Measurements from ENCODE around the gene SYMPK. TPM values are rescaled to one million over a fixed set of nuclear protein-coding genes. Genes with fewer than 3 reads are reported as not detected.

The SYMPK gene
- total RNA-seq, 1 experiment from 2014 or later: 47.7 TPM

DNA sequence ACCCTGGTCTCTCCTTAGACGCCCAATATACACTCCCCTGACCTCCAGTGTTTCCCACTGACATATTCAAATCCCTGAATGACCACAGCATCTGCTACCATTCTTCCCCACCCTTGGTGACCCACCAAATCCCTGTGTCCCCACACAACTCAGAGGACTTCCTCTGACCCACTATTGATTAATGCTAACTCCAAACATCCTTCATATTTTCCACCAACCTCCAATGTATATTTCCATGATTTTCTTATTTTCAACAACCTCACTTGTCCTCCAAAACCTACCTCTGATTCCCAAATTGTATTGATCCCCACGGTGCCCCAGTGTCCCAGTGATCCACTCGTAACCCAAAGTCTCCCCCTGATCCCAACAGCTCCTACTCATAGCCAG, 69.8 kb downstream of the SYMPK start:
- POLR2A ChIA-PET: interaction anchor here (0.7 to 1.0 kb wide), 3 partner anchors 10 to 476 kb away, joined by 5 to 6 read pairs (median 5); no protein-coding TSS in a partner anchor
- Histone ChIP-seq H3K9me3 (ENCODE audit: control insufficient read depth, insufficient read depth, low read depth, low read length) (no peaks in the 10 kb centered on the region), H3K4me3 (ENCODE audit: low read depth in 2 of 2, low read length in 2 of 2) (peak overlapping the region in 1 of 2 experiments; percentile 33; a peak in 1 of 4 replicates), H3K27ac (ENCODE audit: low read length) (no peak overlapping the region), H3K27me3 (ENCODE audit: control insufficient read depth, insufficient read depth, low read length) (no peaks in the 10 kb centered on the region), H3K36me3 (ENCODE audit: control insufficient read depth, insufficient read depth, low read length) (peaks cover 5% of the 10 kb centered on the region), H3K4me1 (ENCODE audit: control insufficient read depth, insufficient read depth, low read length) (no peaks in the 10 kb centered on the region)
- intact Hi-C loops (cut with micrococcal nuclease; ENCODE audit: unreplicated experiment) (no loop called here), in situ Hi-C loops (cut with HindIII; ENCODE audit: low pct_unique_long_range_greater_than_20kb, low sequenced_read_pairs) (no loop called here)
- CTCF ChIA-PET: interaction anchor here (0.6 to 0.7 kb wide), 2 partner anchors 156 to 316 kb away, joined by 3 to 4 read pairs; no protein-coding TSS in a partner anchor
- no peak; the same call in 1 of the 2 replicates for ATAC-seq
- no peak for DNase-seq (ENCODE audit: low read depth, low spot score)
- TF ChIP-seq POLR2AphosphoS5 (IDR thresholded peaks at IDR 0.05; ENCODE audit: low read depth, low read length) (no peak), TCF7L2 (IDR thresholded peaks at IDR 0.05; ENCODE audit: low read depth, low read length) (no peak), SIN3A (IDR thresholded peaks at IDR 0.05; ENCODE audit: borderline replicate concordance, insufficient read depth, low read depth, low read length) (no peak)
- TF ChIP-seq, protein P1, sequence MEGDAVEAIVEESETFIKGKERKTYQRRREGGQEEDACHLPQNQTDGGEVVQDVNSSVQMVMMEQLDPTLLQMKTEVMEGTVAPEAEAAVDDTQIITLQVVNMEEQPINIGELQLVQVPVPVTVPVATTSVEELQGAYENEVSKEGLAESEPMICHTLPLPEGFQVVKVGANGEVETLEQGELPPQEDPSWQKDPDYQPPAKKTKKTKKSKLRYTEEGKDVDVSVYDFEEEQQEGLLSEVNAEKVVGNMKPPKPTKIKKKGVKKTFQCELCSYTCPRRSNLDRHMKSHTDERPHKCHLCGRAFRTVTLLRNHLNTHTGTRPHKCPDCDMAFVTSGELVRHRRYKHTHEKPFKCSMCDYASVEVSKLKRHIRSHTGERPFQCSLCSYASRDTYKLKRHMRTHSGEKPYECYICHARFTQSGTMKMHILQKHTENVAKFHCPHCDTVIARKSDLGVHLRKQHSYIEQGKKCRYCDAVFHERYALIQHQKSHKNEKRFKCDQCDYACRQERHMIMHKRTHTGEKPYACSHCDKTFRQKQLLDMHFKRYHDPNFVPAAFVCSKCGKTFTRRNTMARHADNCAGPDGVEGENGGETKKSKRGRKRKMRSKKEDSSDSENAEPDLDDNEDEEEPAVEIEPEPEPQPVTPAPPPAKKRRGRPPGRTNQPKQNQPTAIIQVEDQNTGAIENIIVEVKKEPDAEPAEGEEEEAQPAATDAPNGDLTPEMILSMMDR (IDR thresholded peaks at IDR 0.05): no peak
- TF ChIP-seq, protein P2, sequence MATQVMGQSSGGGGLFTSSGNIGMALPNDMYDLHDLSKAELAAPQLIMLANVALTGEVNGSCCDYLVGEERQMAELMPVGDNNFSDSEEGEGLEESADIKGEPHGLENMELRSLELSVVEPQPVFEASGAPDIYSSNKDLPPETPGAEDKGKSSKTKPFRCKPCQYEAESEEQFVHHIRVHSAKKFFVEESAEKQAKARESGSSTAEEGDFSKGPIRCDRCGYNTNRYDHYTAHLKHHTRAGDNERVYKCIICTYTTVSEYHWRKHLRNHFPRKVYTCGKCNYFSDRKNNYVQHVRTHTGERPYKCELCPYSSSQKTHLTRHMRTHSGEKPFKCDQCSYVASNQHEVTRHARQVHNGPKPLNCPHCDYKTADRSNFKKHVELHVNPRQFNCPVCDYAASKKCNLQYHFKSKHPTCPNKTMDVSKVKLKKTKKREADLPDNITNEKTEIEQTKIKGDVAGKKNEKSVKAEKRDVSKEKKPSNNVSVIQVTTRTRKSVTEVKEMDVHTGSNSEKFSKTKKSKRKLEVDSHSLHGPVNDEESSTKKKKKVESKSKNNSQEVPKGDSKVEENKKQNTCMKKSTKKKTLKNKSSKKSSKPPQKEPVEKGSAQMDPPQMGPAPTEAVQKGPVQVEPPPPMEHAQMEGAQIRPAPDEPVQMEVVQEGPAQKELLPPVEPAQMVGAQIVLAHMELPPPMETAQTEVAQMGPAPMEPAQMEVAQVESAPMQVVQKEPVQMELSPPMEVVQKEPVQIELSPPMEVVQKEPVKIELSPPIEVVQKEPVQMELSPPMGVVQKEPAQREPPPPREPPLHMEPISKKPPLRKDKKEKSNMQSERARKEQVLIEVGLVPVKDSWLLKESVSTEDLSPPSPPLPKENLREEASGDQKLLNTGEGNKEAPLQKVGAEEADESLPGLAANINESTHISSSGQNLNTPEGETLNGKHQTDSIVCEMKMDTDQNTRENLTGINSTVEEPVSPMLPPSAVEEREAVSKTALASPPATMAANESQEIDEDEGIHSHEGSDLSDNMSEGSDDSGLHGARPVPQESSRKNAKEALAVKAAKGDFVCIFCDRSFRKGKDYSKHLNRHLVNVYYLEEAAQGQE (IDR thresholded peaks at IDR 0.05; ENCODE audit: insufficient read depth in 1 of 2, low read depth in 2 of 2, low read length in 1 of 2): no peak
- BruUV-seq (replicated peaks): no TSS peak

DNA sequence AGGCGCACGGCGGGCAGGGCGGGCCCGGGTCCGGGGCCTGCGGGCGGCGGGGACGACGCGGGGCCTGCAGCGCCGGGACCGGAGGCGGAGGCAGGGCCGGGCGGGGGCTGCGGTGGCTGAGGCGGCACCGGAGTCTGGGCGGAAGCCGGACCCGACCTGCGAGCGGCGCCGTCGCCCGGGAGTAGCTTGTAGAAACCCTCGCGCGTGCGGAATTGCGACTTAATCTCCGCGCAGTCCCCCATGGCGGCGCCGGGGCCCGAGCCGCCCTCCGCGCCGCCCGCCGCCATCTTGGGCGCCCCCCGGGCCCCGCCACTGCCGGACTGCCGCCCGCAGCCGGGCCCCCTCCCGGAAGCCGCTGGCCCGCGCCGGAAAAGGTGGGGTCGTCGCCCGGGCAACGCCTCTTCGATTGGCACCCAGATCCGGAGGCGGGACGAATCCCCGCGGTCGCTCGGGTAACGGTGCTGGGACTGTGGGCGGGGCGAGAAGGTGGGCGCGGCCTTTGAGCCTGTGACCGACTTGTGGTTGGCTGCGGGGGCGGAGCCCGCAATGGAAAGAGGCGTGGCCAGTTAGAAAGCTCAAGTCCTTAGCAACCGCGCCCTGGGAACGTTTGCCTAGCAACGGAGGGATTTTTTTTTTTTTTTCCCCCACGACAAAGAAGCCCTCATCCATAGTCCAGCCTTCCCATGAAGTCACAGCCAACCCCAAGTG, 70.3 kb downstream of the SYMPK start, which contains the start of gene DMWD:
TSS of gene DMWD (minus strand) at position 376 of the 708 bp plus-strand sequence. CDS start at position 287, 89 bp downstream.
- peak within 1 kb of the TSS; percentile 87 for H3K27ac ChIP-seq (ENCODE audit: low read length)
- peak; percentile 75 for DNase-seq (ENCODE audit: low read depth, low spot score)
- H3K9me3 ChIP-seq (ENCODE audit: control insufficient read depth, insufficient read depth, low read depth, low read length): no peaks in the 10 kb centered on the region
- H3K4me3 ChIP-seq (ENCODE audit: low read depth in 2 of 2, low read length in 2 of 2): peak within 1 kb of the TSS; percentile 73 to 91
- intact Hi-C loops (cut with micrococcal nuclease; ENCODE audit: unreplicated experiment): no loop called here
- ChIA-PET CTCF (interaction anchor here (0.6 to 0.7 kb wide), 2 partner anchors 156 to 316 kb away, joined by 3 to 4 read pairs; no protein-coding TSS in a partner anchor), POLR2A (interaction anchor here (0.7 to 1.0 kb wide), 3 partner anchors 10 to 476 kb away, joined by 5 to 6 read pairs (median 5); no protein-coding TSS in a partner anchor)
- in situ Hi-C loops (cut with HindIII; ENCODE audit: low pct_unique_long_range_greater_than_20kb, low sequenced_read_pairs): no loop called here
- peak; percentile 98 for ATAC-seq
- BruUV-seq (replicated peaks): no TSS peak
- H3K4me1 ChIP-seq (ENCODE audit: control insufficient read depth, insufficient read depth, low read length): no peaks in the 10 kb centered on the region
- H3K27me3 ChIP-seq (ENCODE audit: control insufficient read depth, insufficient read depth, low read length): no peaks in the 10 kb centered on the region
- TF ChIP-seq, protein P1 (IDR thresholded peaks at IDR 0.05): no peak
- peak; percentile 45; the same call in 1 of the 2 replicates for TF ChIP-seq POLR2AphosphoS5 (IDR thresholded peaks at IDR 0.05; ENCODE audit: low read depth, low read length)
- H3K36me3 ChIP-seq (ENCODE audit: control insufficient read depth, insufficient read depth, low read length): peaks cover 5% of the 10 kb centered on the region

All from Panc1 (cell line).